Activated CD4-positive, alpha-beta memory T cell treated with anti-CD3 and anti-CD28 coated beads for 36 hours (primary cell): ENCODE measurements around the gene TAS2R1. TPM values are rescaled to one million over a fixed set of nuclear protein-coding genes. Genes with fewer than 3 reads are reported as not detected.

Source experiments
- CTCF ChIA-PET: fragments of 350-600 bp; sonication (Branson Sonifier 250); formaldehyde crosslinking; loops from one replicate; lab custom pipeline; 2021; ENCODE audit warnings: antibody characterized with exemption, inconsistent platforms; lab: Charles Lee
- POLR2A ChIA-PET: fragments of 350-600 bp; sonication (Branson Sonifier 250); formaldehyde crosslinking; loops from one replicate; lab custom pipeline; 2021; ENCODE audit warnings: antibody characterized with exemption; lab: Charles Lee
- DNase-seq: peaks from one replicate; pipeline ENCODE4 v3.0.0-alpha.2; 2020
- H3K27ac Mint-ChIP-seq: one replicate; pipeline ENCODE4 v1.8.0; 2021; ENCODE audit warnings: mixed read lengths
- H3K27me3 Mint-ChIP-seq: one replicate; pipeline ENCODE4 v1.8.0; 2021; ENCODE audit warnings: mixed read lengths
- H3K36me3 Mint-ChIP-seq: one replicate; pipeline ENCODE4 v1.8.0; 2021; ENCODE audit warnings: mixed read lengths
- H3K4me1 Mint-ChIP-seq: one replicate; pipeline ENCODE4 v1.8.0; 2021; ENCODE audit warnings: low read depth, mixed read lengths
- H3K4me3 Mint-ChIP-seq: one replicate; pipeline ENCODE4 v1.8.0; 2021; ENCODE audit warnings: mild to moderate bottlenecking, mixed read lengths
- H3K9me3 Mint-ChIP-seq: one replicate; pipeline ENCODE4 v1.8.0; 2021; ENCODE audit warnings: mixed read lengths
- intact Hi-C: fragments of 100-400 bp; cut with micrococcal nuclease; formaldehyde crosslinking; loops from one replicate; pipeline ENCODE4 v1.15.1; 2023
- total RNA-seq, 2 experiments: library from RNA; stranded (reverse); gene quantifications; one replicate each; pipeline ENCODE4 v1.2.3, GENCODE V29; 2021

TAS2R1 gene, protein sequence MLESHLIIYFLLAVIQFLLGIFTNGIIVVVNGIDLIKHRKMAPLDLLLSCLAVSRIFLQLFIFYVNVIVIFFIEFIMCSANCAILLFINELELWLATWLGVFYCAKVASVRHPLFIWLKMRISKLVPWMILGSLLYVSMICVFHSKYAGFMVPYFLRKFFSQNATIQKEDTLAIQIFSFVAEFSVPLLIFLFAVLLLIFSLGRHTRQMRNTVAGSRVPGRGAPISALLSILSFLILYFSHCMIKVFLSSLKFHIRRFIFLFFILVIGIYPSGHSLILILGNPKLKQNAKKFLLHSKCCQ
- not detected for total RNA-seq

DNA sequence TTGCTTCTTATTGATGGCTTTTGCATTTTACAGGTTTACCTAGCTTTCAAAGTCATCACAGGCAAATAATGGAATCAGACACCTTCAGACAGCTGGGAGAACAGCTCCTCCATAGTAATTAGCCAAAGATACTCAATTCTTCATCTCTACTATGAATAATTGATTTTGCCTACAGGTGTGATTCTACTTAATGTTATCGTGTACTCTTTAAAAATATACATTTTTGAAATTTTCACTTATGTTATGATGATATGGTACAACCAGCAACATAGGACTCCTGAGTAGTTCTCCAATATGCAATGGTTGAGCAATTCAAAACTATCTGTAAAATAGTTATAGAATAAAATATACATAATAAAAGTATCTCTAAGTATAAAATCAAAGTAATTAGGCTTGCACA is at the start of gene TAS2R1:
TAS2R1 (minus strand) TSS at position 101 of the 400 bp plus-strand sequence. CDS start 319 bp downstream, outside the sequence.
- Mint-ChIP-seq H3K4me1 (no peaks in the 10 kb centered on the region), H3K27me3 (no peaks in the 10 kb centered on the region), H3K36me3 (no peaks in the 10 kb centered on the region), H3K27ac (no peak within 1 kb of the TSS), H3K4me3 (no peak within 1 kb of the TSS), H3K9me3 (peaks cover 13% of the 10 kb centered on the region)
- no peak for DNase-seq
- ChIA-PET POLR2A (no interaction called here), CTCF (no interaction called here)
- intact Hi-C loops = no loop called here

DNA sequence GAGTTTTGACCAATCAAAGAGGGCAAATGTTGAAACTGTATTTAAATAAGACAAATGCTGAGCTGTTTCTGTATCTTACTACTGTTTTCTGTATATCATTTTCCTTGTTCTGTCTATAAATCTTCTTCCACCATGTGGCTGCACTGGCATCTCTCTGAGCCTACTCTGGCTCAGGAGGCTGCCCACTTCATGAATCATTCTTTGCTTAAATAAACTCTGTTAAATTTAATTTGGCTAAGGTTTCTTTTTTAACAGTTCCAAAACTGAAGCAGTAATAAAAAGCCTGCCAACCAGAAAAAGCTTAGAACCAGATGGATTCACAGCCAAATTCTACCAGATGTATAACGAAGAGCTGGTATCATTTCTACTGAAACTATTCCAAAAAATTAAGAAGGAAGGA is 40.2 kb upstream of the TAS2R1 start:
- Mint-ChIP-seq H3K27me3 (no peaks in the 10 kb centered on the region), H3K9me3 (peaks cover 6% of the 10 kb centered on the region), H3K36me3 (no peaks in the 10 kb centered on the region), H3K4me1 (no peaks in the 10 kb centered on the region), H3K4me3 (no peak overlapping the region), H3K27ac (no peak overlapping the region)
- CTCF ChIA-PET = no interaction called here
- no peak for DNase-seq
- POLR2A ChIA-PET = no interaction called here
- intact Hi-C loops = no loop called here

DNA sequence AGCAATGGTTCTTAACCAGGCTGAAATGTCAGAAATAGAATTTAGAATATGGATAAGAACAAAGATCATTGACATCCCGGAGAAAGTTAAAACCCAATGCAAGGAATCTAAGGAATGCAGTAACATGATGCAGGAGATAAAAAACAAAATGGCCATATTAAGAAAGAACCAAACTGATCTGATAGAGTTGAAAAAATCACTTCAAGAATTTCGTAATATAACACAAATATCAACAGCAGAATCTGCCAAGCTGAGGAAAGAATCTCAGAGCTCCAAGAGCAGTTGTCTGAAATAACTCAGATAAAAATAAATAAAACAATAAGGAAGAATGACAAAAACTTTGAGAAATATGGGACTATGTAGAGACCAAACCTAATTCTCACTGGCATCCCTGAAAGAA is 37.8 kb upstream of the TAS2R1 start:
- ChIA-PET CTCF (no interaction called here), POLR2A (no interaction called here)
- H3K4me3 Mint-ChIP-seq = no peak overlapping the region
- H3K27ac Mint-ChIP-seq = no peak overlapping the region
- intact Hi-C loops = no loop called here
- peaks cover 2% of the 10 kb centered on the region for H3K27me3 Mint-ChIP-seq
- H3K4me1 Mint-ChIP-seq = no peaks in the 10 kb centered on the region
- H3K9me3 Mint-ChIP-seq = peaks cover 6% of the 10 kb centered on the region
- DNase-seq = no peak
- no peaks in the 10 kb centered on the region for H3K36me3 Mint-ChIP-seq

DNA sequence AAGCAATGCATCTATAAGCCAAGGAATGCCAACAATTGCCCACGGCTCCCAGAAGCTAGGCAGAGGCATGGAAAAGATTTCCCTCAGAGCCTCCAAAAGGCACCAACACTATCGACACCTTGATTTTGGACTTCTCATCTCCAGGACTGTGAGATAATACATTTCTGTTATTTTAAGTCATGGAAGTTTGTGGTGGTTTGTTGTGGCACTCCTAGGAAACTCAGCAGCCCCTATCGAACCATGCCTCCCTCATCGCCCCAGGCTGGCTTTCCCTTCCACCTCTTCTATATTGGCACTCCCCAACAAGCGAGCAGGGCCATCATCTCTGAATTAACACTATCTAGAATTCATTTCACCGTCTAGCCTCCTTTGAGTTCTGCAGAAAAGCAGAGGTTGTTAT is 33.7 kb upstream of the TAS2R1 start:
- POLR2A ChIA-PET = no interaction called here
- no peak for DNase-seq

DNA sequence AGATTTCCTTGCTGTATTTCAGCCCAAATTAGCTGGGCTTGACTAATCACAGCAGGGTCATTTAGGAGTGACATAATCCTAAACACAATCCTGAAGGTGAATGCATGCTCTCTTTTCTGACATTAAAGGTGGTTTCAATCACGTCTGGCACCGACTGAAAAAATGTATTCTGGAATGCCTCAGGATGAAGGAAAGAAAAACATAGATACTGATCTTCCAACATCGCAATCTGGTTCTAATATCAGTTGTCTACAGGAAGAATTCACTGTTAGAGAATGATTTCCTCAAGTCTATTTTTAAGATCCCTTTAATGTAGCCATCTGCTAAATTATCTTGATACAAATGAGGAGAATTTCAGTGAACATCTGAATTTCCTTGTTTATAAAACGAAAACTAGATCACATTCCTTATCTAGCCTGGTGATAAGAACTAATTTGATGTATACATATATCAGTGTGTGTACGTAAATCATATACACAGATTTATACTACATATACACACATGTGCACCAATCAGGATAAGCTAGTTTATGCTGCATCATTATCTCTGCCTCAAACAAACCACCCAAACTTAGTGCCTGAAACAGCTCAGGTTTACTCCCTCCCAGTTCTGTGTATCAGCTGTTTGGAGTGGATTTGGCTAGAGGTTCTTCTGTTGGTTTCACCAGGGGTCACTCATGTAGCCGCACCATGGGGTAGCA is 31.3 kb upstream of the TAS2R1 start:
- Mint-ChIP-seq H3K9me3 (no peaks in the 10 kb centered on the region), H3K27ac (no peak overlapping the region), H3K36me3 (no peaks in the 10 kb centered on the region), H3K4me3 (no peak overlapping the region), H3K27me3 (peaks cover 2% of the 10 kb centered on the region), H3K4me1 (no peaks in the 10 kb centered on the region)
- intact Hi-C loops = no loop called here
- DNase-seq = no peak
- ChIA-PET POLR2A (no interaction called here), CTCF (no interaction called here)

More for the DNA sequence above, 33.7 kb upstream of the TAS2R1 start:
- H3K4me3 Mint-ChIP-seq = no peak overlapping the region
- no peaks in the 10 kb centered on the region for H3K36me3 Mint-ChIP-seq
- CTCF ChIA-PET = no interaction called here
- H3K4me1 Mint-ChIP-seq = no peaks in the 10 kb centered on the region
- H3K27ac Mint-ChIP-seq = no peak overlapping the region
- H3K27me3 Mint-ChIP-seq = peaks cover 2% of the 10 kb centered on the region
- H3K9me3 Mint-ChIP-seq = no peaks in the 10 kb centered on the region
- intact Hi-C loops = no loop called here

DNA sequence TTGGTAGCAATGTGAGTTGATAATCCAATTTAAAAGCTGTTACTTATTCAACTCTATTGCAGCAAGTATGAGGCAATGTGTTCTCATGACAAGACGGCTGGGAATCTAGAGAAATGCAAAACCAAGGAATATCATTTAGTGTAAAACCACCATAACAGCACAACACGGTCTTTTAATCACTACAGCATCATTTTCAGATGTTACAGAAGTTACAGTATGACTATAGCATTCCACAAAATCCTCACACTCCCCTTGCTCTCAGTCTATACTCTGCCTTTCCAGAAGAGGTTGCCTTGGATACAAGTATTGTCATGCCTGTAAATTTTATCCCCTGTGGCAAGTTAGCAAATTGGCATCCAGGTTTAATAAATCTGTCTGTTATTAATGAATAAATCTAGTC is 28.6 kb upstream of the TAS2R1 start:
- no peak for DNase-seq
- intact Hi-C loops = no loop called here
- POLR2A ChIA-PET = no interaction called here
- H3K4me1 Mint-ChIP-seq = no peaks in the 10 kb centered on the region
- no peaks in the 10 kb centered on the region for H3K9me3 Mint-ChIP-seq
- no peak overlapping the region for H3K4me3 Mint-ChIP-seq
- H3K36me3 Mint-ChIP-seq = no peaks in the 10 kb centered on the region
- H3K27ac Mint-ChIP-seq = no peak overlapping the region
- no peaks in the 10 kb centered on the region for H3K27me3 Mint-ChIP-seq
- CTCF ChIA-PET = no interaction called here

DNA sequence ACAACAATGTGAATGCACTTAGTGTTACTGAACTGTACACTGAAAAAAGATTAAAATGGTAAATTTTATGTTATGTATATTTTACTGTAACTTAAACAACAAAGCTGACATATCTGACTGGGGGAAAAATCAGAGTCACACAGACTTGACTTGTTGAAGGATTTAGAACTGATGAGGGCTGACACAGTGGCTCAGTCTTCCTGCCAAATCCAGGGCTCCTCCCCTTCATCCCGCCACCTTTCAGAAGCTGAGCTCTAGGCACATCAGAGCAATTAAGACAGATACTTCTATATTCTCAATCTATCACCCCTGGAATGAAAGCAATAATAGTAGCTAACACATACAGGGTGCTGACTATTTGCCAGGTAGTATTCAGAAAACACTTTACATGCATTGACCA is 27.7 kb upstream of the TAS2R1 start:
- H3K27ac Mint-ChIP-seq = no peak overlapping the region
- no peak overlapping the region for H3K4me3 Mint-ChIP-seq
- H3K9me3 Mint-ChIP-seq = no peaks in the 10 kb centered on the region
- no peaks in the 10 kb centered on the region for H3K4me1 Mint-ChIP-seq
- CTCF ChIA-PET = no interaction called here
- POLR2A ChIA-PET = no interaction called here
- no peaks in the 10 kb centered on the region for H3K27me3 Mint-ChIP-seq
- intact Hi-C loops = no loop called here
- no peak for DNase-seq
- H3K36me3 Mint-ChIP-seq = no peaks in the 10 kb centered on the region

DNA sequence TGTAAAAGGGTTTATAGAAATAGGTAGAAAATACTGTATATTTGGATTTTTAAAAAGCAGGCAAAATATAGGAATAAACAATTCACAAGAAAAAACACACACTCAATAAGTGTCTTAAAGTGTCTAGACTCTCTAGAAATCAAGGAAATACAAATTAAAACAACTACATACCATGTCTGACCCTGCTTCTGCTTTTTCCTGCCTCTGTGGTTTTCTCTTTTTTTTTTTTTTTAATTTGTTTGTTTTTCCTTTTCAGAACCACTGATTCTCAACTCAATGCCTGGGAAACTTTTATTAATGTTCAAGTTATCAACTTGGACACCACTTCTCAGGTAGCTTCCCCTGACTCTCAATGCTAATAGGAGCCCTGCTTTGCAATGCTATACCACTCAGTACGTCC is 25.5 kb upstream of the TAS2R1 start:
- no peaks in the 10 kb centered on the region for H3K27me3 Mint-ChIP-seq
- H3K9me3 Mint-ChIP-seq = no peaks in the 10 kb centered on the region
- no peaks in the 10 kb centered on the region for H3K36me3 Mint-ChIP-seq
- ChIA-PET POLR2A (no interaction called here), CTCF (no interaction called here)
- intact Hi-C loops = no loop called here
- H3K27ac Mint-ChIP-seq = no peak overlapping the region
- H3K4me3 Mint-ChIP-seq = no peak overlapping the region
- DNase-seq = no peak
- no peaks in the 10 kb centered on the region for H3K4me1 Mint-ChIP-seq

DNA sequence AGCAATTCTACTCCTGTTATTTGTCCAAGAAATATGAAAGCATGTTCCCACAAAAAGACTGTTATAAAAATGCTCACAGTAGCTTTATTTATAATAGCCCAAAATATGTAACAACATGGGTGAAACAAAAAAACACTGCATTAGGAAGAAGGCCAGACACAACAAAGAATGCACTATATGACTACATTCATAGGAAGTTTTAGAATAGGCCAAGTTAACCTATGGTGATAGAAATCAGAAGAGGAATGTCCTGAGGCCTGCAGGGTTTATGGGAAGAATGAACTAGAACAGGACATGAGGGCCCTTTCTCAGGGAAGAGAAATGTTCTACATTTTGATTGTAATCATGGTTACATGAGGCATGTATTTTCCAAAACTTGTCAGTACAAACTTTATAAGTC is 24.7 kb upstream of the TAS2R1 start:
- ChIA-PET CTCF (no interaction called here), POLR2A (no interaction called here)
- no peaks in the 10 kb centered on the region for H3K36me3 Mint-ChIP-seq
- H3K4me1 Mint-ChIP-seq = no peaks in the 10 kb centered on the region
- no peaks in the 10 kb centered on the region for H3K27me3 Mint-ChIP-seq
- H3K9me3 Mint-ChIP-seq = no peaks in the 10 kb centered on the region
- DNase-seq = no peak
- H3K27ac Mint-ChIP-seq = no peak overlapping the region
- intact Hi-C loops = no loop called here
- no peak overlapping the region for H3K4me3 Mint-ChIP-seq

DNA sequence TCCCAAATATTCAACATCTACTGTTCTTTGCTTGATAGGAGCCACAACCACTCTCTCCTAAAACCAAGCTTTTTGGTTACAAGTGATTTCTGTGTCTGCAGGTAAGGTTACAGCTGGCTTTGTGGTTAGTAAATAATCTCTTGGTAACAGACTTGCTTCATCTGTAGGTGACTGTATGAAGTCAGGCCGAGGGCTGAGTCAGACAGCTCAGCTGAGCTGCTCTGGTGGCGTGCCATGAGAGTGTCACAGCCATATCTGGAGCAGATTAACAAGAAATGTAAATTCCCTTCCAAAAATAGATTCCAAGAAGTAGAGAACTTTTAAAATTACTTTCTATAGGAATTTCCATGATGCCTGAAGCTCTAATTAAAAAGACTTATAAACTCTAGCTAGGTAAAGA is 23.7 kb upstream of the TAS2R1 start:
- POLR2A ChIA-PET = no interaction called here
- CTCF ChIA-PET = no interaction called here
- intact Hi-C loops = no loop called here

DNA sequence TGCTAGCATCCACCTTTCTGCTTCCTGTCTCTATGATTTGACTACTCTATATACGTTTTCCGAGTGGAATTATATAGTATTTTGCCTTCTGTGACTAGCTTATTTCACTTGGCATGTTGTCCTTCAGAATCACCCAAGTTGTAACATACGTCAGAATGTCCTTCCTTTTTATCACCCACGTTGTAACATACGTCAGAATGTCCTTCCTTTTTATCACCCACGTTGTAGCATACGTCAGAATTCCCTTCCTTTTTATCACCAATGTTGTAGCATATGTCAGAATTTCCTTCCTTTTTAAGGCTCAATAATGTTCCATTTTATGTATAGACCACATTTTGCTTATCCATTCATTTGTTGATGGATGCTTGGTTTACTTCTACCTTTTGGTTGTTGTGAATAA is 22.9 kb upstream of the TAS2R1 start:
- intact Hi-C loops = no loop called here
- Mint-ChIP-seq H3K27ac (no peak overlapping the region), H3K36me3 (no peaks in the 10 kb centered on the region), H3K27me3 (no peaks in the 10 kb centered on the region), H3K9me3 (no peaks in the 10 kb centered on the region), H3K4me1 (no peaks in the 10 kb centered on the region), H3K4me3 (no peak overlapping the region)
- POLR2A ChIA-PET = no interaction called here
- CTCF ChIA-PET = no interaction called here
- DNase-seq = no peak

More for the DNA sequence above, 23.7 kb upstream of the TAS2R1 start:
- Mint-ChIP-seq H3K27me3 (no peaks in the 10 kb centered on the region), H3K9me3 (no peaks in the 10 kb centered on the region), H3K4me1 (no peaks in the 10 kb centered on the region), H3K4me3 (no peak overlapping the region), H3K27ac (no peak overlapping the region), H3K36me3 (no peaks in the 10 kb centered on the region)
- DNase-seq = no peak

DNA sequence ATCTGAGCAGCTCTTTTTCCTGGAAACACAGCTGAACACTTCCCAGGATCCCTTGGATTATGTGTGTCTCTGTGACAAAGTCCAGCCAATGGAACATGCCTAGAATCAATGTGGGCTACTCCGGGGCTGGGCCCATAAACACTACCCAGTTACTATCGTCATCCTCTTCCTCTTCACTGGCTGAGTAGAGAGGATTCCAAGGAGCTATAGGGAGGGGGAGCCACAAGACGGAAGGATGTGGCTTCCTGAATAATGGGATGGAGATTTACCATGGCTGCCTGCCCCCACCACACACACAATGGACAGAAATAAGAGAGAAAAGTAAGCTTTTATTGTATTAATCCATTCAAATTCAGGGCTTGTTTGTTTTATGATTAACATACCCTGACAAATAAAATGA is 22.1 kb upstream of the TAS2R1 start:
- intact Hi-C loops = no loop called here
- H3K27ac Mint-ChIP-seq = no peak overlapping the region
- no peak overlapping the region for H3K4me3 Mint-ChIP-seq
- CTCF ChIA-PET = no interaction called here
- POLR2A ChIA-PET = no interaction called here
- no peak for DNase-seq
- no peaks in the 10 kb centered on the region for H3K27me3 Mint-ChIP-seq
- H3K9me3 Mint-ChIP-seq = no peaks in the 10 kb centered on the region
- H3K36me3 Mint-ChIP-seq = no peaks in the 10 kb centered on the region
- no peaks in the 10 kb centered on the region for H3K4me1 Mint-ChIP-seq

DNA sequence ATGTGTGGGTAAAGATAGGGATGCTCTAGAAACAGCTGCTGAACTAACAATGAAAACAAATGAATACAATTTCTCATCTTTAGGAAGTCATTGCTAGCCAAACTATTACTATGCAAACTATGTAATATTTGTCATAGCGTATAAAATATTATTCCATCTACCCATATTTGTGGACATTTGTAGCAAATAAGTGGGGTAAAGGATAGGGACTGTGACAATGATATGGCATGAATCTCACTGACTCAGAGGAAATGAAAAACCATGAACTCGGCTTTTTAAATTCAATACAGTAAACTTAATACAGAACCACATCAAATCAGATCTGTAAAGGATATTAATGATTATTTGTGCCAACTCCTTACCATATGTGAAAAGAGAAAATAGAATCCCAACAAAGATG is 16.7 kb upstream of the TAS2R1 start:
- intact Hi-C loops = no loop called here
- no peak for DNase-seq
- ChIA-PET CTCF (no interaction called here), POLR2A (no interaction called here)
- H3K4me3 Mint-ChIP-seq = no peak overlapping the region
- H3K27ac Mint-ChIP-seq = no peak overlapping the region
- H3K4me1 Mint-ChIP-seq = no peaks in the 10 kb centered on the region
- H3K36me3 Mint-ChIP-seq = no peaks in the 10 kb centered on the region
- H3K9me3 Mint-ChIP-seq = no peaks in the 10 kb centered on the region
- H3K27me3 Mint-ChIP-seq = no peaks in the 10 kb centered on the region
